Esophagus muscularis mucosa (tissue), 4 donors: ENCODE data around the gene DYNLRB1. TPM values are rescaled to one million over a fixed set of nuclear protein-coding genes. Genes with fewer than 3 reads are reported as not detected.
"Not testable (repeated sequence)": the region's sequence is repeated elsewhere in the genome, so short reads cannot be mapped to it uniquely, and the experiment has no call there.

Source experiments
- DNase-seq: peaks from one replicate; pipeline ENCODE4 v3.0.0-alpha.2; 2017; ENCODE audit errors: extremely low spot score
- H3K27ac ChIP-seq, 4 donors: fragments of 200-600 bp; sonication (generic); replicated peaks in 1 of 4; 1 replicate in 3 of 4; 2 replicates in 1 of 4; pipeline ENCODE4 v1.5.1; 2016 to 2019; ENCODE audit warnings: mild to moderate bottlenecking in 1 of 4
- H3K27me3 ChIP-seq, 4 donors: fragments of 200-600 bp; sonication (generic); one replicate each; pipeline versions ENCODE4 v1.5.1 to v1.6.0; 2016 to 2019
- H3K36me3 ChIP-seq, 4 donors: fragments of 200-600 bp; sonication (generic); one replicate each; pipeline ENCODE4 v1.5.1; 2016 to 2019
- H3K4me1 ChIP-seq, 4 donors: fragments of 200-600 bp; sonication (generic); one replicate each; pipeline ENCODE4 v1.5.1; 2016 to 2019
- H3K4me3 ChIP-seq, 4 donors: fragments of 200-600 bp; sonication (generic); 1 replicate in 2 of 4; 2 replicates in 2 of 4; pipeline ENCODE4 v1.5.1; 2016 to 2019; ENCODE audit warnings: mild to moderate bottlenecking in 4 of 4, moderate library complexity in 1 of 4
- H3K9me3 ChIP-seq, 4 donors: fragments of 200-600 bp; sonication (generic); 1 replicate in 3 of 4; 2 replicates in 1 of 4; pipeline ENCODE4 v1.5.1; 2016 to 2019
- CTCF ChIP-seq, 3 experiments: fragments of 200-600 bp in 2 of 3; fragments of 450-650 bp in 1 of 3; sonication (generic) in 2 of 3; IDR thresholded peaks; one replicate each; pipeline ENCODE4 v1.5.1; 2017 to 2019; ENCODE audit warnings: antibody characterized with exemption in 3 of 3, mild to moderate bottlenecking in 2 of 3, moderate library complexity in 1 of 3
- EP300 ChIP-seq: sonication (generic); formaldehyde crosslinking; IDR thresholded peaks from one replicate; pipeline ENCODE4 v1.6.1; 2017; ENCODE audit warnings: antibody characterized with exemption
- POLR2A ChIP-seq: fragments of 450-650 bp; IDR thresholded peaks from one replicate; pipeline ENCODE4 v1.6.1; 2017; ENCODE audit warnings: antibody characterized with exemption, moderate library complexity, mild to moderate bottlenecking, low read depth
- POLR2AphosphoS5 ChIP-seq, 2 donors: sonication (generic); formaldehyde crosslinking; IDR thresholded peaks; one replicate each; pipeline ENCODE4 v1.6.1; 2017; ENCODE audit warnings: antibody characterized with exemption in 2 of 2
- WGBS: methylation state at CpG from one replicate; pipeline ENCODE4 v1.1.5; 2018; 5-methylcytosine and 5-hydroxymethylcytosine counted together
- intact Hi-C: fragments of 100-400 bp; cut with DNase I; formaldehyde crosslinking; loops from one replicate; pipeline ENCODE4 v1.15.1; 2023
- total RNA-seq, 4 donors: library from RNA; depleted of rRNA; stranded (reverse); fragments of >200 nt; gene quantifications; one replicate each; pipeline versions ENCODE4 v1.1.0 to v1.2.1, GENCODE V29; 2016

The DYNLRB1 gene
- total RNA-seq, 4 donors from 2014 or later: 152 to 252 (median 191) TPM

- peak overlapping the region; percentile 68 to 91 (median 76) for H3K4me3 ChIP-seq
- intact Hi-C loops: no loop called here
- peak overlapping the region; percentile 90 to 93 (median 93) for H3K27ac ChIP-seq
- H3K4me1 ChIP-seq: peaks cover 22 to 55% (median 50%) of the 10 kb centered on the region in 4 donors
- no peaks in the 10 kb centered on the region for H3K27me3 ChIP-seq
- TF ChIP-seq CTCF (IDR thresholded peaks at IDR 0.05): no peak
- no peak for TF ChIP-seq EP300
- TF ChIP-seq POLR2A: no peak
- TF ChIP-seq POLR2AphosphoS5 (IDR thresholded peaks at IDR 0.05): no peak
- no peak for DNase-seq
- peaks cover 0 to 15% (median 7%) of the 10 kb centered on the region in 4 donors for H3K36me3 ChIP-seq
- WGBS: 31% methylated on average over 19 of the region's 19 CpGs
- no peaks in the 10 kb centered on the region for H3K9me3 ChIP-seq
Observed at GRCh38 chr20:34514897-34515483, 1.2 kb upstream of the DYNLRB1 start.

GRCh38 chr20:34515484-34516246 lies 557 bp upstream of the DYNLRB1 start:
- Histone ChIP-seq H3K36me3 (peaks cover 0 to 20% (median 7%) of the 10 kb centered on the region in 4 donors), H3K27me3 (no peaks in the 10 kb centered on the region), H3K9me3 (no peaks in the 10 kb centered on the region), H3K27ac (peak overlapping the region; percentile 90 to 93 (median 93)), H3K4me3 (peak overlapping the region; percentile 68 to 91 (median 76)), H3K4me1 (peaks cover 22 to 62% (median 56%) of the 10 kb centered on the region in 4 donors)
- TF ChIP-seq POLR2AphosphoS5 (IDR thresholded peaks at IDR 0.05) (peak in 1 of 2 donors; percentile 20), CTCF (IDR thresholded peaks at IDR 0.05) (no peak), POLR2A (no peak), EP300 (no peak)
- WGBS: 1% methylated on average over 35 of the region's 36 CpGs
- DNase-seq: no peak
- intact Hi-C loops: no loop called here

- DNase-seq: no peak
- no peaks in the 10 kb centered on the region for H3K9me3 ChIP-seq
- peaks cover 0 to 20% (median 6%) of the 10 kb centered on the region in 4 donors for H3K36me3 ChIP-seq
- H3K4me1 ChIP-seq: peaks cover 22 to 75% (median 65%) of the 10 kb centered on the region in 4 donors
- peak overlapping the region; percentile 68 to 91 (median 76) for H3K4me3 ChIP-seq
- intact Hi-C loops: no loop called here
- TF ChIP-seq CTCF (IDR thresholded peaks at IDR 0.05) (no peak), POLR2A (no peak), EP300 (no peak), POLR2AphosphoS5 (IDR thresholded peaks at IDR 0.05) (no peak)
- under 1% methylated on average over 3 of the region's 3 CpGs for WGBS
- peak overlapping the region; percentile 90 to 93 (median 93) for H3K27ac ChIP-seq
- H3K27me3 ChIP-seq: no peaks in the 10 kb centered on the region
Observed at GRCh38 chr20:34517114-34517505, 888 bp downstream of the DYNLRB1 start.

GRCh38 chr20:34518863-34519262 lies 2.6 kb downstream of the DYNLRB1 start:
- H3K9me3 ChIP-seq, intact Hi-C loops, DNase-seq, H3K27ac ChIP-seq, H3K27me3 ChIP-seq, H3K4me3 ChIP-seq: not testable (repeated sequence)
- peaks cover 0 to 20% (median 6%) of the 10 kb centered on the region in 4 donors for H3K36me3 ChIP-seq
- WGBS: 93% methylated on average over 7 of the region's 7 CpGs
- H3K4me1 ChIP-seq: peaks cover 36 to 84% (median 79%) of the 10 kb centered on the region in 4 donors

GRCh38 chr20:34519841-34520240 lies 3.6 kb downstream of the DYNLRB1 start:
- peaks cover 46 to 89% (median 83%) of the 10 kb centered on the region in 4 donors for H3K4me1 ChIP-seq
- not testable (repeated sequence) for H3K9me3 ChIP-seq, H3K27ac ChIP-seq, H3K4me3 ChIP-seq, DNase-seq, H3K27me3 ChIP-seq
- peaks cover 0 to 20% (median 6%) of the 10 kb centered on the region in 4 donors for H3K36me3 ChIP-seq
- 81% methylated on average over 10 of the region's 10 CpGs for WGBS
- intact Hi-C loops: loop anchor here (10.0 kb wide), 1 partner anchor 205 kb away; no protein-coding TSS in a partner anchor
